Activated CD4-positive, alpha-beta memory T cell treated with anti-CD3 and anti-CD28 coated beads for 36 hours (primary cell): ENCODE results near the gene CELF2. TPM values are rescaled to one million over a fixed set of nuclear protein-coding genes. Genes with fewer than 3 reads are reported as not detected.

Source experiments
- CTCF ChIA-PET: fragments of 350-600 bp; sonication (Branson Sonifier 250); formaldehyde crosslinking; loops from one replicate; lab custom pipeline; 2021; ENCODE audit warnings: antibody characterized with exemption, inconsistent platforms; lab: Charles Lee
- POLR2A ChIA-PET: fragments of 350-600 bp; sonication (Branson Sonifier 250); formaldehyde crosslinking; loops from one replicate; lab custom pipeline; 2021; ENCODE audit warnings: antibody characterized with exemption; lab: Charles Lee
- DNase-seq: peaks from one replicate; pipeline ENCODE4 v3.0.0-alpha.2; 2020
- H3K27ac Mint-ChIP-seq: one replicate; pipeline ENCODE4 v1.8.0; 2021; ENCODE audit warnings: mixed read lengths
- H3K27me3 Mint-ChIP-seq: one replicate; pipeline ENCODE4 v1.8.0; 2021; ENCODE audit warnings: mixed read lengths
- H3K36me3 Mint-ChIP-seq: one replicate; pipeline ENCODE4 v1.8.0; 2021; ENCODE audit warnings: mixed read lengths
- H3K4me1 Mint-ChIP-seq: one replicate; pipeline ENCODE4 v1.8.0; 2021; ENCODE audit warnings: low read depth, mixed read lengths
- H3K4me3 Mint-ChIP-seq: one replicate; pipeline ENCODE4 v1.8.0; 2021; ENCODE audit warnings: mild to moderate bottlenecking, mixed read lengths
- H3K9me3 Mint-ChIP-seq: one replicate; pipeline ENCODE4 v1.8.0; 2021; ENCODE audit warnings: mixed read lengths
- intact Hi-C: fragments of 100-400 bp; cut with micrococcal nuclease; formaldehyde crosslinking; loops from one replicate; pipeline ENCODE4 v1.15.1; 2023
- total RNA-seq, 2 experiments: library from RNA; stranded (reverse); gene quantifications; one replicate each; pipeline ENCODE4 v1.2.3, GENCODE V29; 2021

Gene CELF2
- total RNA-seq, 2 experiments from 2014 or later = 109 to 113 TPM

DNA sequence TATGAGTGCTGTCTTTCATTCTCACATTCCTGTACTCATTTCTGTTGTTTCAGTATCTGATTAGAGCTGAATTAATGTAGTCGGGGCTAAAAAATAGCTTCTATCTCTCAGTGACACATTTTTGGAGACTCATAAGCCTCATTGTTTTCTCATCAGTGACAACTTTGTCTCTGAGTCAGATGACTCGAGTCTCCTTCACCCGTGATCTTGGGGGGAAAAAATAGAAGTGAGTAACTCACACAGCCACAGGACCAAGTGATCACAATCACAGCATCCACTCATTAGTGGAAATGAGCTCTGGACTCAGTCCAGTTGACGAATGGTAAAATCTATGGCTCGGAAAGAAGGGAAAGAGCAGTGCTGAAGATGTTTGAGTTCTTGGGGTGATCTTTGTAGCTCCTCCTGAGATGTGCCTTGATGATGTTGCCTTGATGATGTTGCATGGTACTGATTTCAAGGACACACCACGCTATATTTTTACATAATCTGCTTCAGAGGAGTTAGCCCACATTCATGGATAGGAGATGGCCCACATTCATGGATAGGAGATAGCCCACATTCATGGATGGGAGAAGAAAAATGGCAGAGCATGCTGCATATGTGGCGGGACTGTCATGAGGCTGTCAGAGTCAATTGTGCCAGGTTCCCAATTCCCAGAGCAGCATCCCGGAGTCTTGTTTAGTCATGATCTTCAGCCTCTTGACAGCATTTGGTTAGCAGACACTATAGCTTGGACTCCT is 214.7 kb downstream of the CELF2 start:
- DNase-seq = peak; percentile 59
- Mint-ChIP-seq H3K4me3 (peak overlapping the region; percentile 14), H3K27me3 (no peaks in the 10 kb centered on the region), H3K4me1 (peaks cover 99% of the 10 kb centered on the region), H3K27ac (peak overlapping the region; percentile 93), H3K36me3 (peaks cover 52% of the 10 kb centered on the region), H3K9me3 (no peaks in the 10 kb centered on the region)
- intact Hi-C loops = loop anchor here (1.0 kb wide), 1 partner anchor 14 kb away; no protein-coding TSS in a partner anchor
- ChIA-PET POLR2A (interaction anchor here (0.5 to 3.3 kb wide), 18 partner anchors 14 to 191 kb away, joined by 3 to 32 read pairs (median 4); no protein-coding TSS in a partner anchor), CTCF (interaction anchor here (0.6 to 2.0 kb wide), 6 partner anchors 8 to 67 kb away, joined by 3 to 10 read pairs (median 4); no protein-coding TSS in a partner anchor)

GRCh38 chr10:11234857-11235531 is 217.3 kb downstream of the CELF2 start:
- intact Hi-C loops = loop anchor here (1.0 to 5.0 kb wide), 6 partner anchors 9 to 87 kb away; no protein-coding TSS in a partner anchor
- Mint-ChIP-seq H3K27ac (peak overlapping the region; percentile 93), H3K27me3 (no peaks in the 10 kb centered on the region), H3K36me3 (peaks cover 47% of the 10 kb centered on the region), H3K4me3 (peak overlapping the region; percentile 66), H3K4me1 (peaks cover 97% of the 10 kb centered on the region), H3K9me3 (no peaks in the 10 kb centered on the region)
- CTCF ChIA-PET = interaction anchor here (1.0 to 3.7 kb wide), 11 partner anchors 8 to 122 kb away, joined by 3 to 20 read pairs (median 5); no protein-coding TSS in a partner anchor
- POLR2A ChIA-PET = interaction anchor here (1.0 to 4.7 kb wide), 16 partner anchors 8 to 70 kb away, joined by 3 to 52 read pairs (median 13); no protein-coding TSS in a partner anchor
- DNase-seq = no peak

- H3K4me1 Mint-ChIP-seq = peaks cover 97% of the 10 kb centered on the region
- peak overlapping the region; percentile 66 for H3K4me3 Mint-ChIP-seq
- ChIA-PET POLR2A (interaction anchor here (0.9 to 4.7 kb wide), 19 partner anchors 9 to 71 kb away, joined by 3 to 52 read pairs (median 10); no protein-coding TSS in a partner anchor), CTCF (interaction anchor here (0.8 to 3.7 kb wide), 13 partner anchors 9 to 123 kb away, joined by 3 to 20 read pairs (median 4); no protein-coding TSS in a partner anchor)
- H3K27ac Mint-ChIP-seq = peak overlapping the region; percentile 93
- intact Hi-C loops = loop anchor here (1.0 to 5.0 kb wide), 7 partner anchors 9 to 87 kb away; no protein-coding TSS in a partner anchor
- no peak for DNase-seq
- peaks cover 50% of the 10 kb centered on the region for H3K36me3 Mint-ChIP-seq
- no peaks in the 10 kb centered on the region for H3K27me3 Mint-ChIP-seq
- no peaks in the 10 kb centered on the region for H3K9me3 Mint-ChIP-seq
Measured at GRCh38 chr10:11235771-11236170, 218.1 kb downstream of the CELF2 start.

- Mint-ChIP-seq H3K4me3 (peak overlapping the region; percentile 66), H3K27me3 (no peaks in the 10 kb centered on the region), H3K27ac (peak overlapping the region; percentile 93), H3K36me3 (peaks cover 47% of the 10 kb centered on the region), H3K4me1 (peaks cover 97% of the 10 kb centered on the region), H3K9me3 (no peaks in the 10 kb centered on the region)
- POLR2A ChIA-PET = interaction anchor here (0.9 to 4.7 kb wide), 16 partner anchors 9 to 72 kb away, joined by 3 to 52 read pairs (median 12); no protein-coding TSS in a partner anchor
- peak; percentile 61 for DNase-seq
- intact Hi-C loops = loop anchor here (1.0 to 5.0 kb wide), 2 partner anchors 70 to 86 kb away; no protein-coding TSS in a partner anchor
- CTCF ChIA-PET = interaction anchor here (0.7 to 3.7 kb wide), 14 partner anchors 10 to 122 kb away, joined by 3 to 20 read pairs (median 4); no protein-coding TSS in a partner anchor
Measured at GRCh38 chr10:11236234-11236633, 218.6 kb downstream of the CELF2 start.

GRCh38 chr10:11237571-11237970 is 219.9 kb downstream of the CELF2 start:
- DNase-seq = peak; percentile 78
- Mint-ChIP-seq H3K27me3 (no peaks in the 10 kb centered on the region), H3K9me3 (no peaks in the 10 kb centered on the region), H3K4me1 (peaks cover 97% of the 10 kb centered on the region), H3K36me3 (peaks cover 44% of the 10 kb centered on the region), H3K4me3 (peak overlapping the region; percentile 66), H3K27ac (peak overlapping the region; percentile 93)
- POLR2A ChIA-PET = interaction anchor here (0.7 to 4.7 kb wide), 8 partner anchors 11 to 89 kb away, joined by 3 to 52 read pairs (median 21); no protein-coding TSS in a partner anchor
- CTCF ChIA-PET = interaction anchor here (1.5 to 3.7 kb wide), 4 partner anchors 11 to 73 kb away, joined by 3 to 20 read pairs (median 16); no protein-coding TSS in a partner anchor
- intact Hi-C loops = loop anchor here (5.0 kb wide), 1 partner anchor 85 kb away; no protein-coding TSS in a partner anchor

GRCh38 chr10:11238893-11239292 is 221.2 kb downstream of the CELF2 start:
- ChIA-PET POLR2A (interaction anchor here (0.5 to 4.7 kb wide), 9 partner anchors 12 to 221 kb away, joined by 3 to 52 read pairs (median 5); partner anchors contain the start of gene CELF2), CTCF (interaction anchor here (1.1 to 1.5 kb wide), 3 partner anchors 31 to 39 kb away, joined by 3 to 6 read pairs (median 5); no protein-coding TSS in a partner anchor)
- Mint-ChIP-seq H3K9me3 (no peaks in the 10 kb centered on the region), H3K4me1 (peaks cover 97% of the 10 kb centered on the region), H3K27me3 (no peaks in the 10 kb centered on the region), H3K36me3 (peaks cover 37% of the 10 kb centered on the region), H3K4me3 (no peak overlapping the region), H3K27ac (peak overlapping the region; percentile 43)
- intact Hi-C loops = loop anchor here (5.0 kb wide), 1 partner anchor 83 kb away; no protein-coding TSS in a partner anchor
- DNase-seq = no peak

- no peaks in the 10 kb centered on the region for H3K27me3 Mint-ChIP-seq
- peaks cover 36% of the 10 kb centered on the region for H3K36me3 Mint-ChIP-seq
- POLR2A ChIA-PET = no interaction called here
- CTCF ChIA-PET = interaction anchor here (0.6 to 2.1 kb wide), 3 partner anchors 8 to 70 kb away, joined by 3 to 6 read pairs (median 3); no protein-coding TSS in a partner anchor
- H3K27ac Mint-ChIP-seq = peak overlapping the region; percentile 43
- H3K4me3 Mint-ChIP-seq = no peak overlapping the region
- H3K9me3 Mint-ChIP-seq = no peaks in the 10 kb centered on the region
- no peak for DNase-seq
- peaks cover 83% of the 10 kb centered on the region for H3K4me1 Mint-ChIP-seq
- intact Hi-C loops = no loop called here
Measured at GRCh38 chr10:11240641-11241040, 223.0 kb downstream of the CELF2 start.

DNA sequence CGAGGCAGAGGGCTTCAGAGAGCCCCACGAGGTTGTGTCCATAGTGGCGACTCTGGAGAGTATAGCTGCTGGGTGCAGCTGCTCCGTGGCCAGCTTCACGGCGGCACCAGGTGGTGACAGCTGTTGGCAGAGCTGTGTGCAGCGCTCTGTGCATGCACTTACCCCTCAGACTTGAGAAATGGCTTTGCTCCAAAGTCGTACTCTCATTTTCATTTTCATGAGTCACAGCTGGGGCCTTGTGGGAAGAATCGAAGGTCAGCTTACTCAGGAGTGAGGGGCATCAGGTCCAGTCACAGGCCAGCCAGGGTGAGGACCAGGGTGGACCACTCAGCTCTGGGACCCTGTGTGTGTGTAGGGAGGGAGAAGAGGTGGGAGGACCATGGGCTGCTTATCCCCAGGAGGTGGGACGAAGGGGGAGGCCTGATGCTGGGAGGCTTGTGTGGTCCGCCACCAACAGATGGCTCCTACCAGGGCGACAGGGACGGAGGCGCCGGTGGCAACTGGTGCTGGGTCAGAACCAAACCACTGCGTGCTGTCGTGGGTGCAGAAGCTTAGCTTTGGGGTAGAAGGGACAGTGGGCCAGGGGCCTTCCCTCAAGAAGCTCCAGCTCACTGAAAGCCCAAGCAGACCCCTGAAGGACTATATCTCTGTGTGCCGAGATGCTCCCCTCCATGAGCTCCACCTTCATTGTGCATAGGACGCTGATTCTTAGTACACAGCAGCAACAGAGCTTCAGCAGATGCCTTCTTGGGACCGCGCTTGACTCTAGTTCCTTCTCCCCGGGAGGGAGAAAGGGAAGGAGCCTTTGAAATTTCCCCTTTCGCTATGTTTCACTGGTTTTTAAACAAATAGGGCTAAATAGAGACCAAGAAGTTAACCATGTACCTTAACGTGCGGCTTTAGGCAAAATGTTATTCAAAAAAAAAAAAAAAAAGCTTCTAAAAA is 225.0 kb downstream of the CELF2 start:
- Mint-ChIP-seq H3K4me1 (peaks cover 63% of the 10 kb centered on the region), H3K27ac (peak overlapping the region; percentile 74), H3K4me3 (peak overlapping the region; percentile 18), H3K9me3 (no peaks in the 10 kb centered on the region), H3K36me3 (peaks cover 29% of the 10 kb centered on the region), H3K27me3 (no peaks in the 10 kb centered on the region)
- ChIA-PET POLR2A (interaction anchor here (0.8 to 1.5 kb wide), 8 partner anchors 17 to 93 kb away, joined by 3 to 6 read pairs (median 3); no protein-coding TSS in a partner anchor), CTCF (interaction anchor here (0.9 to 1.8 kb wide), 4 partner anchors 27 to 68 kb away, joined by 3 to 4 read pairs (median 4); no protein-coding TSS in a partner anchor)
- intact Hi-C loops = no loop called here
- peak; percentile 55 for DNase-seq

DNA sequence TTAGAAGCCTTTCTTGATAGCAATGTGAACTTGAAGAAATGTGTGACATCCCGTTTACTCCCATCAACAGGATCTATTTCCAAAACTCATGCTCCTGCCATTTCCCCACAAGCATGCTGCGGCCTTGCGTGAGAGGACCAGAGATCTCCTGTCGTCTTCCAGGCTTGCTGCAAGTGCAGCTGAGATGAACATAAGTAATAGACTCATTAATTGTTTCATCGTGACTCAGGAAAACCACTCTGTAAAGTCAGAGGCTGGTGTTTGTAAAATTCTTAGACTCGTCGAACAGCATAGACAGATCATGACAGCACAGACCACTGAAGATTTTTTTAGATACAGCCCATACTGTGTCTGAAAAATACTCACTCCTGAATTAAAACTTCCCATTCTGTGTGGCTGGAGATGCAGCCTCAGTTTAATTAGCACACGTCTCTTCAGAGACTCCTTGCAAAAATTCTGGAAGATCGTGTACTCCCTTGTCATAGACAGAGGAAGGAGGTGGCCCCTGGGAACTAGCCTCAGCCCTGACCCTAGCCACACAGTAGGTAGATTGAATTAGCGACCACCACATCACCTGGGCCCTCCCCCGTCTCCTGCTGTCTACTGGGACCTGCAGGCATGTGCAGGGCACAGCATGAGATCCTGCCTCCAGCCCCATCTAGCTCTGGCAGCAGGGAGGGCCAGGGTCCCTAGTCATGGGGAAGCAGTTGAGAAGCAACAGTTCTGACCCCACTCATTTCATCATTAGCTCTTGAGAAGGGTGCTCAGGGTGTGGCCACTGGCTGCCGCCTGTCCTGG is 226.0 kb downstream of the CELF2 start:
- Mint-ChIP-seq H3K27ac (no peak overlapping the region), H3K27me3 (no peaks in the 10 kb centered on the region)

More for the DNA sequence above, 226.0 kb downstream of the CELF2 start:
- H3K9me3 Mint-ChIP-seq = no peaks in the 10 kb centered on the region
- intact Hi-C loops = no loop called here
- DNase-seq = no peak
- H3K4me1 Mint-ChIP-seq = peaks cover 61% of the 10 kb centered on the region
- ChIA-PET CTCF (interaction anchor here (0.9 to 1.8 kb wide), 4 partner anchors 26 to 69 kb away, joined by 3 to 4 read pairs (median 4); no protein-coding TSS in a partner anchor), POLR2A (interaction anchor here (1.0 to 1.5 kb wide), 4 partner anchors 60 to 78 kb away, joined by 3 to 6 read pairs (median 4); no protein-coding TSS in a partner anchor)
- no peak overlapping the region for H3K4me3 Mint-ChIP-seq
- peaks cover 27% of the 10 kb centered on the region for H3K36me3 Mint-ChIP-seq
